ENCODE data around the gene DCAKD. TPM values are rescaled to one million over a fixed set of nuclear protein-coding genes. Genes with fewer than 3 reads are reported as not detected.

Gene DCAKD
- total and polyA plus RNA-seq, 8 donors = 20.5 to 50.8 (median 44.9) TPM

GRCh38 chr17:45013021-45013997 lies 38.1 kb downstream of the DCAKD start:
- Histone ChIP-seq H3K36me3 (no peaks in the 10 kb centered on the region), H3K4me1 (no peaks in the 10 kb centered on the region), H3K4me3 (no peak overlapping the region), H3K27me3 (peaks cover 0 to 19% of the 10 kb centered on the region in 2 donors), H3K9me3 (no peaks in the 10 kb centered on the region), H3K27ac (no peak overlapping the region)
- no peak for DNase-seq
- peak; percentile 53 for ATAC-seq
- intact Hi-C loops (cut with DNase I) = loop anchor here (10.0 kb wide), 2 partner anchors 99 to 239 kb away; partner anchors contain the start of gene GFAP (in 1 of the 2)
- TF ChIP-seq CTCF (IDR thresholded peaks at IDR 0.05) = no peak

DNA sequence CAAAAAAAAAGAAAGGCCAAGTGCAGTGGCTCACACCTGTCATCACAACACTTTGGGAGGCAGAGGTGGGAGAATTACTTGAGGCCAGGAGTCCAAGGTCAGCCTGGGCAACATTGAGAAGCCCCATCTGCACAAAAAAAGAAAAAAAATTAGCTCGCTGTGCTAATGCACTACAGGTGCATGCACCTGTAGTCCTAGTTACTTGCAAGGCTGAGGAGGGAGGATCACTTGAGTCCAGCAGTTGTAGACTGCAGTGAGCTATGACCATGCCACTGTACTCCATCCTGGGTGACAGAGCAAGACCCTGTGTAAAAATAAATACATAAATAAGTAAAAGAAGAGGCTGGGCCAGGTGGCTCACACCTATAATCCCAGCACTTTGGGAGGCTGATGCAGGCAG lies 39.7 kb downstream of the DCAKD start:
- Histone ChIP-seq H3K27ac (no peak overlapping the region), H3K4me1 (no peaks in the 10 kb centered on the region), H3K36me3 (no peaks in the 10 kb centered on the region), H3K27me3 (peaks cover 0 to 4% of the 10 kb centered on the region in 2 donors), H3K4me3 (no peak overlapping the region), H3K9me3 (no peaks in the 10 kb centered on the region)
- DNase-seq (no peak), ATAC-seq (no peak)
- intact Hi-C loops (cut with DNase I) = loop anchor here (10.0 kb wide), 2 partner anchors 97 to 237 kb away; partner anchors contain the start of gene GFAP (in 1 of the 2)
- no peak for TF ChIP-seq CTCF (IDR thresholded peaks at IDR 0.05)

DNA sequence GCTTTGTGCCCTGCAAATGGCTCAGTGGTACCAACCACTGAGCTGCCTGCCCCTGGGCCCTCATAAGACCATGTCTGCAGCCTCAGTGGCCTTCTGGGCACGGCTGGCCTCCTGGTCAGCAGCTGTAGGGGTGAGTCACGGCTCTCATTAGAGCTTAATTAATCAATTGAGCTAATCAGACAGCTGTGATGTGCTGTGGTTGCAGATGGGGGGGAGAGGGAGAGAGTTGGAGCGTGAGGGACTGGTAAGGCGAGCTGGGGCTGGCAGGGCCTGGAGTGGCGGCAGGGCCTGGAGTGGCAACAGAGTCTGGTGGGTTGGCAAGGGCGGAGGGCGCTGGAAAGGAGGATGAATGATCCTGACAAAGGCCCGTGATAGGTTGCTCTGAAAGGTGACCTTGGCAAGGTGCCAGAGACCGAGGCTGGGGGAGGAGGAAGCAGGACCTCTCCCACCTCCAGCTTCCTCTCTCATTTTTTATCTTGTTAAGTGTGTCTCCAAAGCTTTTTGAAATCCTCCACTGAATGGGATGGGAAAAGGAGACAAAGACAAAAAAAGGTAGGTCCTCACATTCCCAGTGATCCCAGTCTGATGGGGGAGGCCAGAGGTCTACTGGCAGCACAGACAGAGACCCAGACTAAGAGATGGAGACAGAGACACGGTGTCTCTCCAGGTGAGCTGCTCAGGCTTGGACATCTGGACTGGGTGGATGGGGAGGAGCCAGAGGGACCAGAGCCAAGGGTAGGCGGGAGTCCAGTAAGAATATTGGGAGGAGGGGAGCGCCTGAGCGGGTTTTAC lies 41.6 kb downstream of the DCAKD start:
- H3K27ac ChIP-seq = no peak overlapping the region
- intact Hi-C loops (cut with DNase I) = loop anchor here (10.0 kb wide), 2 partner anchors 95 to 235 kb away; partner anchors contain the start of gene GFAP (in 1 of the 2)
- H3K9me3 ChIP-seq = no peaks in the 10 kb centered on the region
- no peak for DNase-seq
- ATAC-seq = no peak
- H3K36me3 ChIP-seq = no peaks in the 10 kb centered on the region
- peaks cover 0 to 12% of the 10 kb centered on the region in 2 donors for H3K27me3 ChIP-seq
- no peak overlapping the region for H3K4me3 ChIP-seq
- no peak for TF ChIP-seq CTCF (IDR thresholded peaks at IDR 0.05)
- H3K4me1 ChIP-seq = no peaks in the 10 kb centered on the region

DNA sequence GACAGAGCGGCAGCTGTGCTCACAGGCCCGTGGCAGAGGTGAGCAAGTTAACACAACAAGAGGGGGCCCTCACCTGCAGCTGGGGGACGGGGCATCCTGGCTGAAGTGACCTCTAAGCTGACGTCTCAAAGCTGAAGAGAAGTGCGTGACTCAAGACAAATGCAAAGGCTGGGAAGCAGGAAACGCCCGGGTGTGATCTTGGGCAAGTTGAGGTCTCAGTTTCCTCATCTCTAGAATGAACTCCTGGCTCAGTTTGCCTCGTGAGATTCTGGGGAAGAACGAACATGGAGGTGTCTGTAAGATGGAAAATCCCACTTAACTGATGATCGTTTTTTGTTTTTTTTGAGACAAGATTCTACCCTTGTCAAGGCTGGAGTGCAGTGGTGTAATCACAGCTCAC lies 43.2 kb downstream of the DCAKD start:
- TF ChIP-seq CTCF (IDR thresholded peaks at IDR 0.05) = no peak
- intact Hi-C loops (cut with DNase I) = no loop called here
- Histone ChIP-seq H3K27me3 (peaks cover 0 to 19% of the 10 kb centered on the region in 2 donors), H3K4me3 (no peak overlapping the region), H3K36me3 (no peaks in the 10 kb centered on the region), H3K27ac (no peak overlapping the region), H3K4me1 (no peaks in the 10 kb centered on the region), H3K9me3 (no peaks in the 10 kb centered on the region)
- no peak for DNase-seq
- no peak for ATAC-seq
